Nephron progenitor cell (in vitro differentiated cells): ENCODE measurements around the gene CPLX3.

Source experiments
- DNase-seq: peaks from one replicate; pipeline ENCODE4 v3.0.0; 2021
- H3K27ac Mint-ChIP-seq: 2 replicates; pipeline ENCODE4 v1.8.0; 2021; ENCODE audit warnings: mild to moderate bottlenecking, moderate library complexity, mixed read lengths
- H3K27me3 Mint-ChIP-seq: 2 replicates; pipeline ENCODE4 v1.8.0; 2021; ENCODE audit warnings: mild to moderate bottlenecking, low read depth, mixed read lengths; ENCODE audit not compliant: poor library complexity
- H3K36me3 Mint-ChIP-seq: 2 replicates; pipeline ENCODE4 v1.8.0; 2021; ENCODE audit warnings: low read depth, mixed read lengths
- H3K4me1 Mint-ChIP-seq: 2 replicates; pipeline ENCODE4 v1.8.0; 2021; ENCODE audit warnings: mixed read lengths
- H3K4me3 Mint-ChIP-seq: 2 replicates; pipeline ENCODE4 v1.8.0; 2021; ENCODE audit warnings: mild to moderate bottlenecking, moderate library complexity, mixed read lengths
- H3K9me3 Mint-ChIP-seq: 2 replicates; pipeline ENCODE4 v1.8.0; 2021; ENCODE audit warnings: mild to moderate bottlenecking, moderate library complexity, mixed read lengths
- CTCF ChIP-seq: fragments of 200-600 bp; sonication (generic); IDR thresholded peaks from 2 replicates; pipeline ENCODE4 v1.5.0; 2021; ENCODE audit warnings: antibody characterized with exemption

CPLX3 gene

GRCh38 chr15:74821091-74821789, 5.2 kb upstream of the CPLX3 start:
- no peaks in the 10 kb centered on the region for H3K36me3 Mint-ChIP-seq
- H3K27me3 Mint-ChIP-seq, result peaks cover 67% of the 10 kb centered on the region
- H3K27ac Mint-ChIP-seq, result no peak overlapping the region
- DNase-seq, result no peak
- H3K4me3 Mint-ChIP-seq, result no peak overlapping the region
- H3K4me1 Mint-ChIP-seq, result peaks cover 20% of the 10 kb centered on the region
- H3K9me3 Mint-ChIP-seq, result no peaks in the 10 kb centered on the region
- TF ChIP-seq CTCF, result no peak

- no peaks in the 10 kb centered on the region for H3K9me3 Mint-ChIP-seq
- DNase-seq, result no peak
- peaks cover 71% of the 10 kb centered on the region for H3K27me3 Mint-ChIP-seq
- H3K4me3 Mint-ChIP-seq, result no peak overlapping the region
- peaks cover 20% of the 10 kb centered on the region for H3K4me1 Mint-ChIP-seq
- no peak overlapping the region for H3K27ac Mint-ChIP-seq
- no peak for TF ChIP-seq CTCF
- H3K36me3 Mint-ChIP-seq, result no peaks in the 10 kb centered on the region
These were observed 4.7 kb upstream of the CPLX3 start for GRCh38 chr15:74821790-74822158.

- TF ChIP-seq CTCF, result no peak
- Mint-ChIP-seq H3K27me3 (peaks cover 75% of the 10 kb centered on the region), H3K4me1 (peaks cover 15% of the 10 kb centered on the region), H3K4me3 (no peak overlapping the region), H3K27ac (no peak overlapping the region), H3K9me3 (no peaks in the 10 kb centered on the region), H3K36me3 (no peaks in the 10 kb centered on the region)
- no peak for DNase-seq
These were observed 4.2 kb upstream of the CPLX3 start for GRCh38 chr15:74822233-74822632.

- Mint-ChIP-seq H3K9me3 (no peaks in the 10 kb centered on the region), H3K4me3 (no peak overlapping the region), H3K27me3 (peaks cover 85% of the 10 kb centered on the region), H3K36me3 (no peaks in the 10 kb centered on the region), H3K27ac (no peak overlapping the region), H3K4me1 (peaks cover 12% of the 10 kb centered on the region)
- no peak for DNase-seq
- no peak for TF ChIP-seq CTCF
These were observed 3.1 kb upstream of the CPLX3 start for GRCh38 chr15:74823324-74823723.

GRCh38 chr15:74824976-74825375, 1.5 kb upstream of the CPLX3 start:
- H3K4me3 Mint-ChIP-seq, result no peak overlapping the region
- H3K27ac Mint-ChIP-seq, result no peak overlapping the region
- H3K27me3 Mint-ChIP-seq, result peaks cover 89% of the 10 kb centered on the region

More at GRCh38 chr15:74824976-74825375, 1.5 kb upstream of the CPLX3 start:
- TF ChIP-seq CTCF, result no peak
- DNase-seq, result no peak
- Mint-ChIP-seq H3K4me1 (peaks cover 7% of the 10 kb centered on the region), H3K36me3 (no peaks in the 10 kb centered on the region), H3K9me3 (no peaks in the 10 kb centered on the region)
